ENCODE results near the gene CDYL2.
"Not testable (repeated sequence)": the region's sequence is repeated elsewhere in the genome, so short reads cannot be mapped to it uniquely, and the experiment has no call there.

The CDYL2 gene

GRCh38 chr16:80809366-80809765 lies 5.0 kb upstream of the CDYL2 start:
- DNase-seq (ENCODE audit: low read depth in 2 of 2), result no peak

- DNase-seq (ENCODE audit: low read depth in 2 of 2), result no peak
Observed at GRCh38 chr16:80807906-80808305, 3.5 kb upstream of the CDYL2 start.

- DNase-seq (ENCODE audit: low read depth in 2 of 2), result no peak
Observed at GRCh38 chr16:80806927-80807340, 2.5 kb upstream of the CDYL2 start.

- DNase-seq (ENCODE audit: low read depth in 2 of 2), result no peak
Observed at GRCh38 chr16:80806289-80806688, 1.9 kb upstream of the CDYL2 start.

- peak in 1 of 2 donors; percentile 14 for DNase-seq (ENCODE audit: low read depth in 2 of 2)
Observed at GRCh38 chr16:80804056-80804525, 307 bp downstream of the CDYL2 start.

- DNase-seq (ENCODE audit: low read depth in 2 of 2), result no peak
Observed at GRCh38 chr16:80803339-80804055, 901 bp downstream of the CDYL2 start.

GRCh38 chr16:80802902-80803301 lies 1.5 kb downstream of the CDYL2 start:
- DNase-seq (ENCODE audit: low read depth in 2 of 2), result no peak

- no peak for DNase-seq (ENCODE audit: low read depth in 2 of 2)
Observed at GRCh38 chr16:80802138-80802537, 2.3 kb downstream of the CDYL2 start.

GRCh38 chr16:80794071-80794470 lies 10.3 kb downstream of the CDYL2 start:
- DNase-seq (ENCODE audit: low read depth in 2 of 2), result no peak

GRCh38 chr16:80792031-80792430 lies 12.4 kb downstream of the CDYL2 start:
- DNase-seq (ENCODE audit: low read depth in 2 of 2), result no peak

- no peak for DNase-seq (ENCODE audit: low read depth in 2 of 2)
Observed at GRCh38 chr16:80791411-80791810, 13.0 kb downstream of the CDYL2 start.

GRCh38 chr16:80790751-80791150 lies 13.6 kb downstream of the CDYL2 start:
- DNase-seq (ENCODE audit: low read depth in 2 of 2), result no peak

GRCh38 chr16:80788027-80788426 lies 16.4 kb downstream of the CDYL2 start:
- DNase-seq (ENCODE audit: low read depth in 2 of 2), result no peak

- DNase-seq (ENCODE audit: low read depth in 2 of 2), result not testable (repeated sequence)
Observed at GRCh38 chr16:80786561-80786960, 17.8 kb downstream of the CDYL2 start.

GRCh38 chr16:80784951-80785350 lies 19.4 kb downstream of the CDYL2 start:
- DNase-seq (ENCODE audit: low read depth in 2 of 2), result no peak

- no peak for DNase-seq (ENCODE audit: low read depth in 2 of 2)
Observed at GRCh38 chr16:80778703-80779102, 25.7 kb downstream of the CDYL2 start.

- DNase-seq (ENCODE audit: low read depth in 2 of 2), result no peak
Observed at GRCh38 chr16:80776856-80777255, 27.5 kb downstream of the CDYL2 start.

- DNase-seq (ENCODE audit: low read depth in 2 of 2), result no peak
Observed at GRCh38 chr16:80775450-80775849, 28.9 kb downstream of the CDYL2 start.

GRCh38 chr16:80766798-80767197 lies 37.6 kb downstream of the CDYL2 start:
- DNase-seq (ENCODE audit: low read depth in 2 of 2), result no peak

- DNase-seq (ENCODE audit: low read depth in 2 of 2), result no peak
Observed at GRCh38 chr16:80759419-80760162, 44.8 kb downstream of the CDYL2 start.

GRCh38 chr16:80754476-80754875 lies 49.9 kb downstream of the CDYL2 start:
- DNase-seq (ENCODE audit: low read depth in 2 of 2), result no peak

GRCh38 chr16:80752541-80752940 lies 51.9 kb downstream of the CDYL2 start:
- DNase-seq (ENCODE audit: low read depth in 2 of 2), result no peak

- DNase-seq (ENCODE audit: low read depth in 2 of 2), result no peak
Observed at GRCh38 chr16:80751167-80751566, 53.2 kb downstream of the CDYL2 start.
